Loucy (cell line): Measurements from ENCODE around the gene TP53I13.

Experiments used
- H2AFZ ChIP-seq: fragments of 200-600 bp; sonication (generic); 2 replicates; pipeline ENCODE4 v1.6.0; 2016; ENCODE audit warnings: antibody characterized with exemption, mild to moderate bottlenecking, low read length, moderate library complexity
- H3F3A ChIP-seq: fragments of 200-600 bp; 2 replicates; pipeline ENCODE4 v1.6.0; 2016; ENCODE audit warnings: antibody characterized with exemption, low read depth, mild to moderate bottlenecking
- H3K27me3 ChIP-seq: fragments of 200-600 bp; sonication (generic); 2 replicates; pipeline ENCODE4 v1.6.1; 2014; ENCODE audit warnings: low read length, mild to moderate bottlenecking; ENCODE audit not compliant: insufficient read depth, poor library complexity, severe bottlenecking
- H3K36me3 ChIP-seq: fragments of 200-600 bp; sonication (generic); 2 replicates; pipeline ENCODE4 v1.6.1; 2016; ENCODE audit warnings: low read length; ENCODE audit not compliant: insufficient read depth
- H3K4me1 ChIP-seq: fragments of 200-600 bp; sonication (generic); 2 replicates; pipeline ENCODE4 v1.5.1; 2014; ENCODE audit warnings: low read length, mild to moderate bottlenecking; ENCODE audit not compliant: insufficient read depth, poor library complexity, severe bottlenecking
- H3K4me2 ChIP-seq: fragments of 200-600 bp; sonication (generic); 2 replicates; pipeline ENCODE4 v1.6.0; 2014; ENCODE audit warnings: antibody characterized with exemption, low read length, low read depth, mild to moderate bottlenecking; ENCODE audit not compliant: poor library complexity, severe bottlenecking
- H3K4me3 ChIP-seq: fragments of 200-600 bp; sonication (generic); 2 replicates; pipeline ENCODE4 v1.5.1; 2014; ENCODE audit warnings: low read length, mild to moderate bottlenecking, mixed read lengths; ENCODE audit not compliant: poor library complexity, severe bottlenecking
- H3K79me2 ChIP-seq: fragments of 200-600 bp; sonication (generic); 2 replicates; pipeline ENCODE4 v1.6.1; 2014; ENCODE audit warnings: low read length; ENCODE audit not compliant: insufficient read depth
- H3K9ac ChIP-seq: fragments of 200-600 bp; sonication (generic); 2 replicates; pipeline ENCODE4 v1.6.0; 2014; ENCODE audit warnings: mild to moderate bottlenecking, low read depth, low read length, moderate library complexity; ENCODE audit not compliant: poor library complexity, severe bottlenecking
- H3K9me2 ChIP-seq: fragments of 200-600 bp; sonication (generic); replicated peaks from 2 replicates; pipeline ENCODE4 v1.6.1; 2016; ENCODE audit warnings: low read depth, low read length, mixed read lengths
- H3K9me3 ChIP-seq: fragments of 200-600 bp; sonication (generic); 2 replicates; pipeline ENCODE4 v1.6.1; 2014; ENCODE audit warnings: mild to moderate bottlenecking, antibody characterized with exemption, low read length, low read depth; ENCODE audit not compliant: insufficient read depth
- H4K20me1 ChIP-seq: fragments of 200-600 bp; sonication (generic); 2 replicates; pipeline ENCODE4 v1.6.0; 2014; ENCODE audit warnings: antibody characterized with exemption, low read length, mild to moderate bottlenecking; ENCODE audit not compliant: insufficient read depth, poor library complexity, severe bottlenecking
- EZH2phosphoT487 ChIP-seq: fragments of 200-600 bp; IDR thresholded peaks from 2 replicates; pipeline ENCODE4 v1.6.1; 2018; ENCODE audit warnings: antibody characterized with exemption, mild to moderate bottlenecking, moderate library complexity, borderline replicate concordance
- TF ChIP-seq, protein P1 (sequence below): fragments of 200-600 bp; sonication (generic); conservative IDR thresholded peaks from 2 replicates; pipeline ENCODE4 v1.5.1; 2014; ENCODE audit warnings: mild to moderate bottlenecking, antibody characterized with exemption, low read length

Gene TP53I13

DNA sequence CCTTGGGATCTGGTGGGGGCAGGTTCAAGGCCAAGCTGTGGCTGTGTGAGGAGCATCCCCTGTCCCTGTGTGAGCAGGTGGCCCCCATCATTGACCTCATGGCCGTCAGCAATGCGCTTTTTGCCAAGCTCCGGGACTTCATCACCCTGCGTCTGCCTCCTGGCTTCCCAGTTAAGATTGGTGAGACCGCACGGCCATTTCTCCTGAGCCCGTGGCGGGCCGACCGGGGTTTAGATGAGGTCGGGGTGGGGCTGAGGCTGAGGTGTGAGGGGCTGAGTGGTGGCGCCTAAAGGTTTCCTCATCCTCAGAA, 43.5 kb downstream of the TP53I13 start:
- Histone ChIP-seq H3K9me2 (no peaks in the 10 kb centered on the region), H4K20me1 (no peaks in the 10 kb centered on the region), H3K9ac (no peak overlapping the region), H3K4me2 (no peak overlapping the region), H2AFZ (no peak overlapping the region), H3K36me3 (no peaks in the 10 kb centered on the region), H3K79me2 (no peaks in the 10 kb centered on the region), H3K4me1 (no peaks in the 10 kb centered on the region), H3K27me3 (no peaks in the 10 kb centered on the region), H3K4me3 (no peak overlapping the region), H3K9me3 (no peaks in the 10 kb centered on the region), H3F3A (no peaks in the 10 kb centered on the region)
- TF ChIP-seq, protein P1, sequence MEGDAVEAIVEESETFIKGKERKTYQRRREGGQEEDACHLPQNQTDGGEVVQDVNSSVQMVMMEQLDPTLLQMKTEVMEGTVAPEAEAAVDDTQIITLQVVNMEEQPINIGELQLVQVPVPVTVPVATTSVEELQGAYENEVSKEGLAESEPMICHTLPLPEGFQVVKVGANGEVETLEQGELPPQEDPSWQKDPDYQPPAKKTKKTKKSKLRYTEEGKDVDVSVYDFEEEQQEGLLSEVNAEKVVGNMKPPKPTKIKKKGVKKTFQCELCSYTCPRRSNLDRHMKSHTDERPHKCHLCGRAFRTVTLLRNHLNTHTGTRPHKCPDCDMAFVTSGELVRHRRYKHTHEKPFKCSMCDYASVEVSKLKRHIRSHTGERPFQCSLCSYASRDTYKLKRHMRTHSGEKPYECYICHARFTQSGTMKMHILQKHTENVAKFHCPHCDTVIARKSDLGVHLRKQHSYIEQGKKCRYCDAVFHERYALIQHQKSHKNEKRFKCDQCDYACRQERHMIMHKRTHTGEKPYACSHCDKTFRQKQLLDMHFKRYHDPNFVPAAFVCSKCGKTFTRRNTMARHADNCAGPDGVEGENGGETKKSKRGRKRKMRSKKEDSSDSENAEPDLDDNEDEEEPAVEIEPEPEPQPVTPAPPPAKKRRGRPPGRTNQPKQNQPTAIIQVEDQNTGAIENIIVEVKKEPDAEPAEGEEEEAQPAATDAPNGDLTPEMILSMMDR = no peak
- no peak for TF ChIP-seq EZH2phosphoT487

DNA sequence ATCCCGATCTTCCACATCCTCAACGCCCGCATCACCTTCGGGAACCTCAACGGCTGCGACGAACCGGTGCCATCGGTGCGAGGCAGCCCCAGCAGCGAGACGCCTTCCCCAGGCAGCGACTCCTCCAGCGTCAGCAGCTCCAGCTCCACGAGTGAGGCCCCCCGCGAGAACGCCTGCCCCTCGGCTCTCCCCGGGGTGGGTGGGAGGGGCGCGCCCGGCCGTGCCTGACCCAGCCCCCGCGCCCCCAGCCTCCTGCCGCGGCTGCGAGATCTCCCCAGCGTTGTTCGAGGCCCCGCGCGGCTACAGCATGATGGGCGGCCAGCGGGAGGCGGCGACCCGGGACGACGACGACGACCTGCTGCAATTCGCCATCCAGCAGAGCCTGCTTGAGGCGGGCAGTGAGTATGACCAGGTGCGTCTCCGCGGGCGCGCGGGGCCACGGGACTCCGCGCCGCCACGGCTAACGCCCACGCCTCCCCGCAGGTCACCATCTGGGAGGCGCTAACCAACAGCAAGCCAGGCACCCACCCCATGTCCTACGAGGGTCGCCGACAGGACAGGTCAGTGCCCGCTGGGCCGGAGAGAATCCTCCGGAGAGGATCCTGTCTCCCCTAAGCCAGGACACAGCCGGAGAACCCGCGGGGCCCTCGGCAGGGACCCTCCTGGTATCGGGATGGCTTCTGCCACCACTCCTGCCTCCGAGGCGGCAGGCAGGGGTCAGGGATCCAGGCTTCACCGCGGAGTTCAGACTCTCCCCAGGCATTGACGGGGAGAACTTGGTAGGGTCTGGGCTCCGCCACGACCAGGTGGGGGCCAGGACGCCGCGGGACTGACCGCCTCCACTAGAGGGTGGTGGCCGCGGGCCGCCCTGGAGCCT, 44.1 kb downstream of the TP53I13 start:
- Histone ChIP-seq H2AFZ (no peak overlapping the region), H3K4me3 (no peak overlapping the region), H3K36me3 (no peaks in the 10 kb centered on the region), H3K79me2 (no peaks in the 10 kb centered on the region), H4K20me1 (no peaks in the 10 kb centered on the region), H3K9me2 (no peaks in the 10 kb centered on the region), H3K9me3 (no peaks in the 10 kb centered on the region), H3K4me1 (peaks cover 5% of the 10 kb centered on the region), H3K27me3 (no peaks in the 10 kb centered on the region), H3K4me2 (no peak overlapping the region), H3K9ac (no peak overlapping the region), H3F3A (no peaks in the 10 kb centered on the region)
- TF ChIP-seq EZH2phosphoT487 = no peak
- TF ChIP-seq, protein P1 = no peak

DNA sequence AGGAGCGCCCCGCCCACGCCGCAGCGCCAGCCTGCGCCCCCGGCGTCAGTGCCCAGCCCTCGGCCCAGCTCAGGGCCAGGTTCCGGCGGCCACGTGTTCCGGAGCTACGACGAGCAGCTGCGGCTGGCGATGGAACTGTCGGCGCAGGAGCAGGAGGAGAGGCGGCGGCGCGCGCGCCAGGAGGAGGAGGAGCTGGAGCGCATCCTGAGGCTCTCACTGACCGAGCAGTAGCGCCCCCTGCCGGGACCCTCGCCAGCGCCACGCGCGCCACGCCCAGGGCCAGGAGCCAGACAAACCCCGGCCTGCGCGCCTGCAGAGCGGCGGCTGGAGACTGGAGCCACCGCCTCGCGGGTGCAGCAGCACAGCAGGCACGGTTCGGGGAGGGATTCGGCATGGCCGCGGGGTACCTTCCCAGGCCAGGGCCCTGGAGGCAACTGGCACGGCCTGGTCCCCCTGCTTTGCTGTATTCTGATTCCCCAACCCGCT, 44.9 kb downstream of the TP53I13 start:
- peaks cover 7% of the 10 kb centered on the region for H3K4me1 ChIP-seq

More for the DNA sequence above, 44.9 kb downstream of the TP53I13 start:
- H3K4me2 ChIP-seq = no peak overlapping the region
- H3K9me2 ChIP-seq = no peaks in the 10 kb centered on the region
- no peaks in the 10 kb centered on the region for H3K36me3 ChIP-seq
- H3F3A ChIP-seq = no peaks in the 10 kb centered on the region
- no peak overlapping the region for H3K4me3 ChIP-seq
- TF ChIP-seq, protein P1 = no peak
- TF ChIP-seq EZH2phosphoT487 = no peak
- no peaks in the 10 kb centered on the region for H3K9me3 ChIP-seq
- no peaks in the 10 kb centered on the region for H4K20me1 ChIP-seq
- no peaks in the 10 kb centered on the region for H3K27me3 ChIP-seq
- no peaks in the 10 kb centered on the region for H3K79me2 ChIP-seq
- H2AFZ ChIP-seq = no peak overlapping the region
- no peak overlapping the region for H3K9ac ChIP-seq
